OCI-LY1 (cell line): ENCODE measurements around the gene GPSM1.

ENCODE experiments used
- H2AFZ ChIP-seq: fragments of 200-600 bp; sonication (generic), shearing (Covaris generic); 2 replicates; pipeline ENCODE4 v1.6.0; 2014; ENCODE audit warnings: antibody characterized with exemption, mild to moderate bottlenecking, low read length
- H3F3A ChIP-seq: fragments of 200-600 bp; sonication (generic), shearing (Covaris generic); 2 replicates; pipeline ENCODE4 v1.6.0; 2014; ENCODE audit warnings: mild to moderate bottlenecking, antibody characterized with exemption, low read length, moderate library complexity; ENCODE audit not compliant: insufficient read depth
- H3K27ac ChIP-seq: fragments of 200-600 bp; sonication (generic); 2 replicates; pipeline ENCODE4 v1.5.1; 2014; ENCODE audit warnings: low read length, mixed run types, mild to moderate bottlenecking, low read depth; ENCODE audit not compliant: poor library complexity, severe bottlenecking
- H3K27me3 ChIP-seq: fragments of 200-600 bp; sonication (generic); 2 replicates; pipeline ENCODE4 v1.6.0; 2014; ENCODE audit warnings: antibody characterized with exemption, mild to moderate bottlenecking, low read length, moderate library complexity; ENCODE audit not compliant: insufficient read depth
- H3K36me3 ChIP-seq: fragments of 200-600 bp; sonication (generic); 2 replicates; pipeline ENCODE4 v1.6.1; 2014; ENCODE audit warnings: mild to moderate bottlenecking, antibody characterized with exemption, low read length, moderate library complexity, mixed read lengths; ENCODE audit not compliant: insufficient read depth
- H3K4me1 ChIP-seq: fragments of 200-600 bp; sonication (generic); 2 replicates; pipeline ENCODE4 v1.5.1; 2014; ENCODE audit warnings: mild to moderate bottlenecking, low read length, moderate library complexity; ENCODE audit not compliant: insufficient read depth, severe bottlenecking
- H3K4me2 ChIP-seq: fragments of 200-600 bp; sonication (generic), shearing (Covaris generic); 2 replicates; pipeline ENCODE4 v1.6.1; 2014; ENCODE audit warnings: low read length
- H3K4me3 ChIP-seq: fragments of 200-600 bp; sonication (generic); 2 replicates; pipeline ENCODE4 v1.5.1; 2014; ENCODE audit warnings: low read length, low read depth, mild to moderate bottlenecking, mixed read lengths; ENCODE audit not compliant: poor library complexity, severe bottlenecking
- H3K79me2 ChIP-seq: fragments of 200-600 bp; shearing (Covaris generic); 2 replicates; pipeline ENCODE4 v1.6.1; 2016; ENCODE audit warnings: mixed run types, low read length, mixed read lengths; ENCODE audit not compliant: insufficient read depth
- H3K9ac ChIP-seq: fragments of 200-600 bp; sonication (generic), shearing (Covaris generic); 2 replicates; pipeline ENCODE4 v1.6.1; 2014; ENCODE audit warnings: mild to moderate bottlenecking, low read length, mixed read lengths
- H3K9me2 ChIP-seq: fragments of 200-600 bp; sonication (generic), shearing (Covaris generic); 2 replicates; pipeline ENCODE4 v1.6.1; 2014; ENCODE audit warnings: low read depth, mild to moderate bottlenecking, low read length, mixed read lengths
- H3K9me3 ChIP-seq: fragments of 200-600 bp; shearing (Covaris generic); 2 replicates; pipeline ENCODE4 v1.6.1; 2014; ENCODE audit warnings: low read length, mixed read lengths
- H4K20me1 ChIP-seq: fragments of 200-600 bp; sonication (generic), shearing (Covaris generic); 2 replicates; pipeline ENCODE4 v1.6.0; 2016; ENCODE audit warnings: mild to moderate bottlenecking, low read length; ENCODE audit not compliant: insufficient read depth
- EZH2 ChIP-seq: fragments of 200-600 bp; sonication (generic), shearing (Covaris generic); IDR thresholded peaks from 2 replicates; pipeline ENCODE4 v1.8.0; 2017; ENCODE audit warnings: borderline replicate concordance, mixed run types, mild to moderate bottlenecking, antibody characterized with exemption, low read length, moderate library complexity, mixed read lengths
- TF ChIP-seq, protein P1 (sequence below): fragments of 200-600 bp; sonication (generic), shearing (Covaris generic); IDR thresholded peaks from 2 replicates; pipeline ENCODE4 v1.5.1; 2017; ENCODE audit warnings: mild to moderate bottlenecking, antibody characterized with exemption, low read length, moderate library complexity, mixed read lengths

The GPSM1 gene

DNA sequence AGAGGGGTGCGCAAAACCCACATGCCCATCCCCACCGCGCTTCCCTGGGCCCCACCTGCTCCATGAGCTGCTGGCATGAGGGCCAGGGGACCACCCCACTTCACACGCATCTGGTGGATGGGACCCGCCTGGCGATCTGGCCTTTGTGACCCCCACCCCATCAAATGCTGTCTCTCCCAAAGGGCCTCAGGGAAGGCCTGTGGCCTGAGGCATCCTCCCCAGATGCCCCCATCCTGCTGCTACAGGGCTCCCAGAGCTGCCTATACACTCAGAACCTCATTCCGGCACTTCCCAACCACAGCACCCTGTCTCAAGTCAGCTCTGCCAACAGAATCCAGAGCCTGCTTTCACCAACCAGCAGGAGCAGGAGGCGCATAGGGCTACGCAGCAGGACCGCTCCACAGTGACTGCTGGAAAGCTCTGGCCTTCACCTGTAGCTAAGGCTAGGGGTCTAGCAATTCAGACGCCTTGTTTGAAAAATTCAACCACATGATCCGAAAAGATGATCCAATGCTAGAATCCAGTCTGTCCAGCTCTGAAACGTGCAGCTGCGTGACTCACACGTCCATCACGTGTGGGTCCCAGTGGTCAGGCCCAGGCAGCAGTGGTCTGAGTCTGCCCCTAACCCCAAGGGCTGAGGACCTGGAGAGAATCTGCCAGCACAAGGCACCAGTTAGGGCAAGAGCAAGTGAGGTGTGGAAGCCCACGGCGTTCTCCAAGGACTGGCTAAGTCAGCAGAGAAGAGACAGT is 74.0 kb downstream of the GPSM1 start:
- Histone ChIP-seq H2AFZ (no peak overlapping the region), H3K9me3 (no peaks in the 10 kb centered on the region), H3K4me2 (no peak overlapping the region), H3K27me3 (no peaks in the 10 kb centered on the region), H3K27ac (no peak overlapping the region), H3K4me3 (no peak overlapping the region), H3F3A (no peaks in the 10 kb centered on the region), H3K9ac (no peak overlapping the region), H3K36me3 (peaks cover 66% of the 10 kb centered on the region), H3K79me2 (peaks cover 18% of the 10 kb centered on the region), H3K9me2 (no peaks in the 10 kb centered on the region), H3K4me1 (peaks cover 20% of the 10 kb centered on the region), H4K20me1 (no peaks in the 10 kb centered on the region)
- no peak for TF ChIP-seq EZH2
- TF ChIP-seq, protein P1, sequence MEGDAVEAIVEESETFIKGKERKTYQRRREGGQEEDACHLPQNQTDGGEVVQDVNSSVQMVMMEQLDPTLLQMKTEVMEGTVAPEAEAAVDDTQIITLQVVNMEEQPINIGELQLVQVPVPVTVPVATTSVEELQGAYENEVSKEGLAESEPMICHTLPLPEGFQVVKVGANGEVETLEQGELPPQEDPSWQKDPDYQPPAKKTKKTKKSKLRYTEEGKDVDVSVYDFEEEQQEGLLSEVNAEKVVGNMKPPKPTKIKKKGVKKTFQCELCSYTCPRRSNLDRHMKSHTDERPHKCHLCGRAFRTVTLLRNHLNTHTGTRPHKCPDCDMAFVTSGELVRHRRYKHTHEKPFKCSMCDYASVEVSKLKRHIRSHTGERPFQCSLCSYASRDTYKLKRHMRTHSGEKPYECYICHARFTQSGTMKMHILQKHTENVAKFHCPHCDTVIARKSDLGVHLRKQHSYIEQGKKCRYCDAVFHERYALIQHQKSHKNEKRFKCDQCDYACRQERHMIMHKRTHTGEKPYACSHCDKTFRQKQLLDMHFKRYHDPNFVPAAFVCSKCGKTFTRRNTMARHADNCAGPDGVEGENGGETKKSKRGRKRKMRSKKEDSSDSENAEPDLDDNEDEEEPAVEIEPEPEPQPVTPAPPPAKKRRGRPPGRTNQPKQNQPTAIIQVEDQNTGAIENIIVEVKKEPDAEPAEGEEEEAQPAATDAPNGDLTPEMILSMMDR = no peak

DNA sequence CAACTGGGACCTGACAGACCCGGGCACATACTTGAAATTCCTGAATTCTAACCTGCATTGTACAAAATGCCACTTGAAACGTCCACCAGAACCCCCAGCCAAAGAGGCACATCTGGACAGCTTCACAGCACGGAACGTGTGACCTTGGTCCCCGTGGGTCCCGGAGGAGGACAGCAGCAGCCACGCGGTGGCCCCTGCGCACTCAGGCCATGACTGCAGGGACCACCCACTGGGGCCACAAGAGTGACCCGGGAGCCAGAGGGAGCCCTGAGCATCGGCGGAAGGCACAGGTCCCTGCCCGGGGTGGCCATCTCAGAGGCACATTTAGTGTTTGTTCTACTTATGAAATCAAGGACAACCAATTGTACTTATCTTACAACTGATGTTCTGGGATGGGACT is 74.7 kb downstream of the GPSM1 start:
- H3K4me1 ChIP-seq = peaks cover 20% of the 10 kb centered on the region
- no peak overlapping the region for H3K4me3 ChIP-seq
- H4K20me1 ChIP-seq = no peaks in the 10 kb centered on the region
- H3K4me2 ChIP-seq = no peak overlapping the region
- no peak for TF ChIP-seq EZH2
- TF ChIP-seq, protein P1 = no peak
- no peak overlapping the region for H3K9ac ChIP-seq
- H3K36me3 ChIP-seq = peaks cover 66% of the 10 kb centered on the region
- H3K27ac ChIP-seq = no peak overlapping the region
- H3F3A ChIP-seq = no peaks in the 10 kb centered on the region
- no peaks in the 10 kb centered on the region for H3K9me2 ChIP-seq
- no peak overlapping the region for H2AFZ ChIP-seq
- no peaks in the 10 kb centered on the region for H3K27me3 ChIP-seq
- H3K79me2 ChIP-seq = peaks cover 18% of the 10 kb centered on the region
- no peaks in the 10 kb centered on the region for H3K9me3 ChIP-seq

DNA sequence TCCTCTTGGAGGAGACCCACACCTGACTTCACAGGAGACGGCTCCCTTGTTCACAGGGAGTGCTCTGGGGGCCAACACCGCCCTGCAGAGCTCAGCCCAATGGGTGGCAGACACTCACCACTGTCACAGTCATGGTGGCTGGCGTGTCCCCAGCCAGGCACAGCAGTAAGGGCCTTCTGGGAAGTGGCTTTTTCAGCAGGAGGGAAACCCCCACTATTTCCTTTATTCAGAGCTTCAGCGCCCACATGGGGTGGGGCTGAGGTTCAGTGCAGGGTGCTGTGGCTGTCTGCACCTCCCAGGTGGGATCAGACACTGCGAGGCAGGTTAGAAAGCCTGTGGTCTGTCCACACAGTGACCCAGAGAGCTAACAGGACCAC is 76.2 kb downstream of the GPSM1 start:
- no peak overlapping the region for H3K4me2 ChIP-seq
- H3K4me1 ChIP-seq = peaks cover 15% of the 10 kb centered on the region
- H4K20me1 ChIP-seq = no peaks in the 10 kb centered on the region
- H3K27me3 ChIP-seq = no peaks in the 10 kb centered on the region
- H3K9ac ChIP-seq = no peak overlapping the region
- peaks cover 11% of the 10 kb centered on the region for H3K79me2 ChIP-seq
- TF ChIP-seq, protein P1 = no peak
- no peak for TF ChIP-seq EZH2
- H3K9me3 ChIP-seq = no peaks in the 10 kb centered on the region
- H2AFZ ChIP-seq = no peak overlapping the region
- H3F3A ChIP-seq = no peaks in the 10 kb centered on the region
- peaks cover 70% of the 10 kb centered on the region for H3K36me3 ChIP-seq
- no peak overlapping the region for H3K27ac ChIP-seq
- no peak overlapping the region for H3K4me3 ChIP-seq
- no peaks in the 10 kb centered on the region for H3K9me2 ChIP-seq
